Mucosa of gallbladder (tissue), 1 donor: ENCODE results near the gene TEX2. TPM values are rescaled to one million over a fixed set of nuclear protein-coding genes. Genes with fewer than 3 reads are reported as not detected.
"Not testable (repeated sequence)": the region's sequence is repeated elsewhere in the genome, so short reads cannot be mapped to it uniquely, and the experiment has no call there.

ENCODE experiments used
- DNase-seq: peaks from one replicate; pipeline ENCODE4 v3.0.0-alpha.2; 2020; ENCODE audit warnings: low spot score
- total RNA-seq: library from RNA; stranded (reverse); gene quantifications from one replicate; pipeline ENCODE4 v1.2.1, GENCODE V29; 2021
- donor health status: DM: no; HTN: no; CAD: no.

TEX2 gene
- total RNA-seq, 1 donor from 2014 or later, result 74.9 TPM

DNA sequence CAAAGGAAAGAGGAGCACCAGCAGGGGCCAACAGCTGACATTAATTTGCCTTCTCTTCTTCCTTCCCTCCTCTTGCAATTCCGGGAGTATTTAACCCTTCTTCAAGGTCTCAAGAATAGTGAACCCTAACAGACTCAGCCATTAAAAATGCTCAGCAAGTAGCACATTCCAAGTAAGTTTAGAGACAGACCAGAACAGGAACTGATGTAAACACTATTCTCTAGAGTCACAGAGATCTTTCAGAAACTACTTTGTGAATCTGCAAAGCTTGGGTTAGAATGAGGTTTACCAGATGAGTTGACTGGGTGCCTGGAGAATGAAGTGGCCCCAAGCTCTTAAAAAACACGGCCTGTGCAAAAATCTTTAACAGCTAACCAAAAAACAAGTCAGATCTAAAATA is 50.9 kb downstream of the TEX2 start:
- DNase-seq, result no peak

DNA sequence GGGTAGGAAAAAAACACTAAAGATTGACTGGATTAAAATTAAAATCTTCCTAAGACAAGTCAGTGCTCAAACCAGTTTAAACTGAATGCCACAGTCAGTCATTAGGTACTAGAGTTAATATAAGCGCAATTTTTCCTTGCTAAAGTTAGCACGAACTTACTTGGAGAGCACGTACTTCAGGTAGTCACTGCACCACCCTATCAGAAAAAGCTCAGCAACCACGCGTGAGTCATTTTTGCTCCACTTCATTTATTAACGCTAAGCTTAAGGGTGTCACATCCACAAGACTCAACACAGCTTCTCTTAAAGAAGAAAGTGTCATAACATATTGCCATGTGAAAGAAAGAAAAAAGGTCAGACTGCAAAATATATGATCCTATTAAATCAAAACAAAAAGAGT is 53.1 kb downstream of the TEX2 start:
- DNase-seq, result no peak

DNA sequence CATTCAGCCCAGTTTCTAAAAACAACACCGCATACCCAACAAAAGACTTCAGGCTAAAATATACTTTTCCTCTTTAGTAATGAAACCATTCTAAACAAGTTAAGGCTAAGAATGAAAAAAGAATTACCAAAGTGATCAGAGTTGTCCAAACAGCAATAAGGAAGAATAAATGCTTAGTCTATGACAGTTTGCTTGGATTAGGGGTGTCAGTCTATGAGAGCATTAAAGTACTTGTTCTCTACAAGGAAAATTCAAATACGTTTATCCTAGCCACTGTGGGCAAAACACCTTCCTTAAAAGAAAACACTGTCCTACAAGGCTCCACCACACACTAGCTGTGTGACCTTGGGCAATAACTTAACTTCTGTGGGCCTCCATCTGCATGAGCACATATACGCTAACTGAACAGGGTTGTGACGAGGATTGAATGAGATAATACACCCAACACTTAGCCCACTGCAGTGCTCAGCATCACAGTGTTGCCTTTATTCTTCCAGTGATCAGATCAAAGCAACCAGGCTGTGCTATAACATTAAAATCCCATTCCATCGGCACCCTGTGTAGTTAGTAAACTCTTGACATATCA is 53.6 kb downstream of the TEX2 start:
- DNase-seq, result no peak

DNA sequence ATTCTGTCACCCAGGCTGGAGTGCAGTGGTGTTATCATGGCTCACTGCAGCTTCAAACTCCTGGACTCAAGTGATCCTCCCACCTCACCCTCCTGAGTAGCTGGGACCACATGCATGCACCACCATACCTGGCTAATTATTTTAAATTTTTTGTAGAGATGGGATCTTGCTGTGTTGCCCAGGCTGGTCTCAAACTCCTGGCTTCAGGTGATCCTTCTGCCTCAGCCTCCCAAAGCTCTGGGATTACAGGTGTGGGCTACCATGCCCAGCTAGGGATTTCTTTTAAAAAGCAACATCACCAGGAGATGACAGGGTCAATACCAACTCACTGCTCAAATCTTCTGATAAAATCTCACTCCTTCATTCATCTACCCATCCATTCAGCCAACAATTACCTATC is 54.4 kb downstream of the TEX2 start:
- DNase-seq, result not testable (repeated sequence)

DNA sequence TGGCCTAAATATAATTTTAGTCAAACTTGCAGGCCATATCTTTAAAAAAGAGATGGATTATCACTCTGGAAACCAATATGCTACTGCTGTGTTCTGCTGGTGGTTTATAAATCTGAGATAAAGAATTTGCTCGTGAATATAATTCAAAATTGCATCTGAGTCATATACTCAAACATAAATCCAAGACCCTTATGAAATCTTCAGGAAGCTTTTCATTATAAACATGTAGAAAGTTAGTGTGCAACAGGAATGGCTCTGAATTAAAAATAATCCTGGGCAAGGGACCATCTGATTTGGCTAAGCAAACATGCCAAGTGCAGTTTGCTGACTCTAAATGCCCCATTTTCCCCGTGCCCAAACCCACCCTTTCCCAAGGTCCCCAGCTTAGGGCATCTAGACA is 57.3 kb downstream of the TEX2 start:
- DNase-seq, result no peak

DNA sequence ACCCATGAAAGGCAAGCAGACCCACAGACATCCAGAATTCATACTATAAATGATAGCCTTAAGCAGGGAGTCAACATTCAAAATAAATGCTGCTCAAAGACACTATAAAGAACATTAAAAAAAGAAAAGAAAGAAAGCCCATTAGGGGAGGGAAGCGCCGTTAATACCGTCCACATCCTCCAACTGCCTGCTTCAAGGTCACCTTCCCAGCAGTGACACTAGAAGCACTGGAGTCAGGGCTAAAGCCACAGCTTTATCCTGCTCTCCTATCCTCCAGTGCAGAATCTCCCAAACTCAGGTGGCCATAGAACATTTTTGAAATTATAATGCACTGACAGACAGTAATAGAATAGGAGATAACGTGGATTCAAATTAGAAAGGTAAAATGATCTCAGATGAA is 59.4 kb downstream of the TEX2 start:
- no peak for DNase-seq

DNA sequence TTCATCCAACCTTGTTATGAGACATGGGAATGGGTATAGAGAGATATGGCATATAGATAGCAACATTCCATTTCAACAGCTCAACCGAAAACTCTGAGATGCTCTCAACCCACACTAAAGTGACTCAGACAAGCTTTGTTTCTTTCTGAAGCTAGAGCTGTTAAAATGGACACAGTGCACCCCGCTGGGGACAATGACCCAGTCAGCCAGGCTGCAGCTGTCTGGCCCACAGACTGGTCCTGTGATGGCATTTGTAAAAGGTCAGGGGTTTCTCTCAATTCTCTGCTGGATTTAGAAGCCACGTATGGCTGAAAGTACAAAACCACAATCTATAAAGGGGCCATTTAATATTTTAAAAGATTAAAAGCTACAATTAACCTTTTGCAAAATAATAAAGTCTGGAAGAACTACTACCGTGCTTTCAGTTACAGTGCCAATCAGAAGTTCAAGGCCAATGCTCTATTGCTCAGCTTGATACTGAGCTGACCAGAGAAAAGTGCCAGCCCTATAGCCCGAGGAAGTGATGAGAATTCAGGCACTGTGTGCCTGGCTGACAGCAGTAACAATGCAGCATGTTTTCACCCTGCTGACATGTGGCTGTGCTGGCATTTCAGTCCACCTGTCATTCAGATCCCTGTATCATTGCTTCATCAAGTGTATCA is 60.2 kb downstream of the TEX2 start:
- no peak for DNase-seq

DNA sequence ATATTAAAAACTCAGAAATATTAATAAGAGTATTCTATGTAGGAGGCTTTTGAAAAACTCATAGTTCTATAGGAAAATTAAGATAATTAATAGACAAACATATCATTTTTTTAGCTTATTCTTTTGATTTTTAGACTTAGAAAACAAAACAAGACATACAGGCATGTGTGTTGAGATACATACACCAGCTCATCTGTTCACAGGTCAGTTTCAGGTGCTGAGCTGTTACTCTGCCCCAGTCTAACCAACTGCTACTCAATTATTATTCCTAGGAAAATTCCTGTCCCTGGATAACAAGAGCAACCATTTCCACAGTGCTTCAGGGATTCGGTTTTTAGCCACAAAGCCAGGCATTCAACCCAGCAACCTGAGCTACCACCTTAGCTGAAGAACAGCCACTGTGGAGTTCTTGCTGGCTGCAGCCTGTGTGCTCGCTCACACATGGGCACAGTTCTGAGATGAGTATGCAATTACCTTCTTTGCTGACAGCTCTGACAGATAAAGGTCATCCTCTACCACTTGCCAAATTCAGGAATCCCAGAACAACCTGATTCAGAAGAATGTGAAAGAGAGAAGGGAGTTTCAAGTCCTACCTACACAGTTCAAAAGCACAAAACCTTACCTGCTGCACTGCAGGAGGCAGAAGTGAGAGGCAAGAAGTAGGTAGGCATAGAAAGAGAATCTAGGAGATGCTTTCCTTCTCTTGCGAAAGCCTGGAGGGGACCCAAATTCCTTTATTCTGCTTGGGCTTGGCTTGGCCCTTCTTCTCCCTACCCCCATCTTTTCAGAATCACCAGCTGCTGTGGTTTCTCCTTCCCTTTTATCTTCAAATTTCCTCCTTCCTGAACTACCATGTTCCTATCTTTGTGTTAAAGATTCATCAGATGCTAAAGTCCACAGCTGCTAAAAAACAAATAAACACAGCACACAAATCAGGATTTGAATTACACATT is 62.7 kb downstream of the TEX2 start:
- DNase-seq, result peak; percentile 42

DNA sequence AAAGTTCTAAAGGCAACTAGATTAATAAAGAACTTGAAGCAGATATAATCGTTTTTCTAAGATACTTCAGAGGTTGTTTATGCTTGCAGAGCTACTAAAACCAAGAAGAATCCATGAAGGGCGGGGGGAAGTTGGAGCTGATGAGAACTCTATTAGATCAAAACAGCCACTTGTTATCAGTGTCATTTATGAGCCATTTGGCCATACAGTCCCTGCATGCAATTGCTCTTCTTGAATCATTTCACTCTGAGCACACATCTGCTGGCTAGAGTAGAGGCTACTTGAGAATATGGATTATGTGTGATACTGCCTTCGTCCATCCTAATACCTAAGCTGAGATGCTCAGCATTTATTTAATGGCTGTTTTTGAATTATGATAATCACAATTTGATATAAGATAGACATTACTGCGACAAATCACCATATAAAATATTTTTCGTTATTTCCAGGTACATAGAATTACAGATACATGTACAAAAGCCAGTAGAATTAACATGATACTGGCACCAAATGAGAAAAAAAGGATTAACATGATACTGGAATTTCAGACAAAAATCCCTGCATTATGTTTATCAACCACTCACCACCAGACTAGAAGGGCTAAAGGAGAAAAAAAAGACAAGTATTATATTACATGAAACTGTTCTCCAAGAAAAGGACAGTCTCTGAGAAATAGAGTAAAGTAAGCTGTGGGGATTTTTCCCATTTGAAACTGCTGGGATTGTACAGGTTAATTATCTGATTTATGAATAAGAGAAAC is 64.5 kb downstream of the TEX2 start:
- DNase-seq, result no peak

DNA sequence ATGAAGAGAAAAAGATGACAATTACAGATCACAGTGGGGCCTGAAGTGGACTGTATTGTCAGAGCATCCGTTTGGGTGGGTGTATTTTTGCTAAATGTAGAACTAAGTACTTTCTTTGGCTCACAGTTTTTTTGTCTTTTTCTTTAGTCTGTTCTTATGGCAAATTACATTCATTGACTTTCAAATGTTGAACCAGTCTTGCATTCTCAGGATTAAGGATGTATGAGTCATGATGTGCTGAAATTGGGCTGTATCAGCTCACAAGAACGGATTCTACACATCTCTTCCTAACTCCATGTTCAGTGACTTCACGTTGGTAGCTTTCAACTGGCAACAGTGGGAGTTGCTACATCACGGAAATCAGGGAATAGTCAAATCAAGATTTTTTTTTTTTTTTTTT is 66.5 kb downstream of the TEX2 start:
- DNase-seq, result no peak

DNA sequence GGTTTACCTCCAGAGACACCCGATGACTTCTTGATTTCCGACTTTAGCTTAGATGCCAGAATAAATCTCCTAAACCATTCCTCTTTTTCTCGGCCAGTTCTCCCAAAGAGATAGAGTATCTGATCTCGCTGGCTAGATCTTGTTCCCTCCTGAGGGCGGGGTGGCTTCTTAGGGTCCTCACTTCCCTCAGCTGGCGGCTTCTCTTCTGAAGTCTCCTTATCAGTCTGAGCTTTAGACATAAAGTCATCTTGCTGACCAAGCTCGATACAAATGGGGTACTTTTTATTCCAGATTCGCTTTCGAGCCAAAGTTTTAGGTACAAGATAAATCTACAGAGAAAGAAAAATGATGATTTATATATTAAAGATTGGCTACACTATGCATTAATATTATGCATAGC is 69.5 kb downstream of the TEX2 start:
- no peak for DNase-seq

DNA sequence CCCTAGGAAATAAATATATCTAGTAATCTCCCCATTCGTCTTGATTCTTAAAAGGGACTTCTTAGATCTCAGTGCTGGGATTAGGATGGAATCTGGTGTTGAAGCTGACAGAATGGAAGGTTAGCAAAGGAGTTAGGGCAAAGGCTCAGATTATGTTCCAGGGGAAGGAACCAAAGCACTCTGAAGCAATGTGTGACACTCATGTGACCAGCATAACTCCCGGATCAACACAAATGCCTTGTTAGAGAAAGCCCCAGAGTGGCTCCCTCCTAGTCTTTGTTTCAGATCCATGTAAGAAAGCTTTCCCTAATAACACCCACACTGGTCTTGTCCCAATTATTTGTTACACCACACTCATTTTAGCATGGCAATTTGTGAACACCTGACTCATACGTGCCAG is 70.5 kb downstream of the TEX2 start:
- DNase-seq, result no peak

DNA sequence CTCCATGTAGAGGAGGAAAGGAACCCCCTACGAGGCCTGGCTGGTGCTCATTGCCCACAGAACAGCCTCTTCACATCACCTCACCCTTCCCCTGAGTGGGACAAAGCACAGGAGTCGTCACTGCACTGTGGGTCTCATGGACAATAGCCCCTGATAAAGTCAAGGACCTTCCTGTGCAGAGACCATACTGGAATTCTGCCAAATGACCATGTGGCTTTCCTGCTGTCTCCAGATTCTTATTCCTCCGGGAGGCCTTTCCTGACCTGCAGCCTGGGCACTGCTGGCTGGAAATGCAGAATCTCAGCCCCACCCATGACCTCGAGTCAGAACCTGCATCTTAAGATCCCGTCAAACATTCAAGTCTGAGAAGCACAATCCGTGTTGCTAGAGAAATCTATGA is 72.6 kb downstream of the TEX2 start:
- no peak for DNase-seq

DNA sequence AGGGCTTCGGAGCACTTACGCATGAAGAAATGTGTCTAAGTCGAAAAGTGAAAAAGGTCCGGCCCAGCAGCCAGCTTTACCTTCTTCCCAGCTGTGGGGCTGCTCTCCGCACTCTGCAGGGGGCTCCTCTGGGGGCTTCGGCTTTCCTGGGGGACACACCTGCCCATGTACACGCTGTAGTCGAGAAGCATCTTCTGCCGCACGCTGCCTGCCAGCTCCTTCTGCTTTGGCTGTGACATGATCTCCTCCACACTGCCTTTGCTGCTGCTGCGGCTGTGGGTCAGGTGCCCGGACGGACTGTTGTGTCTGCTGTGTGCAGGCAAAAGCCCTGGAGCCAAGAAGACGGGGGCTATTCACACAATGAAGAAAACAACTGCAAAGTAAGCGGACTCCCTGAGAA is 75.0 kb downstream of the TEX2 start:
- no peak for DNase-seq

DNA sequence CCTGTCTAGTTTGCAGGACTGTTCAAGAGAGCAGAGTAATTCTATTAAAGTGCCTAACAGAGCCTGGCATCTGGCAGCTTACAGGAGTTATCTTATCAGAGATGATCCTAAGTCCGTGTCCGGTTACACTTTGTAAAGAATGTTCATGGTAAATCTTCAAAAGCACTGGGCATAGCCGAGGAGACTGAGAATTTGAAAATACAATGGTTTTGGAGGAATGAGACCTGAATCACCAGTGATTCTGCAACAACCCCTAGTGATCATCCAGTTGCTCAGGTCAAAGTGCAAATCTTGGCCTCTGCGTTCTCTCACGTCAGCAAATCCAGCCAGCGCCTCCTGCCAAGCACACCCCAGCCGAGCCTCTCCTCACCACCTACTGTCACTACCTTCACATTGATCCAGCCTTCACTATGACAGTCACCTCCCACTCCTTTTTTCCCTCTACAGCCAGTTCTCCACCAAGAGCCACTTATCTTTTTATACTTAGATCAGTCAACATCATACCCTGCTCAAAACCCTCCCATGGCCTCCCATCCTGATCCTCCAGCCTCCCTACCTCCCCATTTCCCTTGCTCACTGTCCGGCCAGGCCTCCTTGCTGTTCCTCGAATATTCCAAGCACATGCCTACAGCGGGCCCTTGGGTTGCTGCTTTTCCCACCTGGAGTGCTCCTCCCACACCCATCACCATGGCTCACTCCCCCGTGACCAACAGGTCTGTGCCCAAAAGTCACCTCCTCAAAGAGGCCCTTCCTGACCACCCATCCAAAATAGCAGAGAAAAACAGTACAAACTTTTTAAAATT is 75.8 kb downstream of the TEX2 start:
- DNase-seq, result peak; percentile 48

DNA sequence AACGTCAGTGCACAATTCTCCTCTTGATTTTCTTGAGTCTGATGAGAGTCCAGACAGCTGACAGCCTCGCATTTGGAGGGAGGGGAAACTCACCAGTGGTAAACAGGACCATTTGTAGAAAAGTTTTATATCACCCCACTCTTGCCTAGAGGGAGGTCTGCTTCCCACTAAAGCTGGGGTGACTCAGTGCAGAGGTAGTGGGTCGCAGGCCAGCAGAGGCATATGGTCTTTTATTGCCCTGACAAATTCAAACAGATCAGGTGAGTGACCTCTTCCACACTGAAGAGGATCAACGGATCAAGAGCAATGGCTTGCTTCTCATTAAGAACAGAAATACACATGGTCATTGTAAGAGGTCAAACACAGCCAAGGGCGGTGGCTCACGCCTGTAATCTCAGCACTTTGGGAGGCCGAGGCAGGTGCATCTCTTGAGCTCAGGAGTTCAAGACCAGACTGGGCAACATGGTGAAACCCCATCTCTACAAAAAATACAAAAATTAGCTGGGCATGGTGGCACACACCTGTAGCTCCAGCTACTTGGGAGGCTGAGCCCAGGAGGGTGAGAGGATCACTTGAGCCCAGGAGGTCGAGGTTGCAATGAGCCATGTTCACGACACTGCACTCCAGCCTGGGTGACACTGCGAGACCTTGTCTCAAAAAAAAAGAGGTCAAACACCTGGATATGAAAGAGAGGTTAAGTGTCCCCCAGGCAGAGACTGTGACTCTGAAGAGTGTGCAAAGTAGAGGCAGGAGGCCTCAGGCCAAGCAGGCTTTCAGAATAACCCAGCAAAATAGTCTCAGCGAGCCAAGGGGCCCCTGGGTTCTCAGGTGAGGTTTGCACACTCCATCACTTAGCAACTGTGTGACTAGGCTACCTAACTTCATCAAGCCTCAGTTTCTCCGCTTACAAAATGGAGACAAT is 76.6 kb downstream of the TEX2 start:
- no peak for DNase-seq

DNA sequence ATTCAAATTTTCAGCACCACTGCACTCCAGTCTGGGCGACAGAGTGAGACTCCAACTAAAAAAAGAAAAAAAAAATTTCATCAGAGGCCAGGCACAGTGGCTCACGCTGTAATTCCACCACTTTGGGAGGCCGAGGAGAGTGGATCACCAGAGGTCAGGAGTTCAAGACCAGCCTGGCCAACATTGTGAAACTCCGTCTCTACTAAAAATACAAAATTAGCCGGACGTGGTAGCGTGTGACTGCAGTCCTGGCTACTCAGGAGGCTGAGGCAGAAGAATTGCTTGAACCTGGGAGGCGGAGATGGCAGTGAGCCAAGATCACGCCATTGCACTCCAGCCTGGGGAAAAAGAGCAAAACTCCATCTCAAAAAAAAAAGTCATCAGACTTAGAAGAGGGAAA is 77.5 kb downstream of the TEX2 start:
- not testable (repeated sequence) for DNase-seq

DNA sequence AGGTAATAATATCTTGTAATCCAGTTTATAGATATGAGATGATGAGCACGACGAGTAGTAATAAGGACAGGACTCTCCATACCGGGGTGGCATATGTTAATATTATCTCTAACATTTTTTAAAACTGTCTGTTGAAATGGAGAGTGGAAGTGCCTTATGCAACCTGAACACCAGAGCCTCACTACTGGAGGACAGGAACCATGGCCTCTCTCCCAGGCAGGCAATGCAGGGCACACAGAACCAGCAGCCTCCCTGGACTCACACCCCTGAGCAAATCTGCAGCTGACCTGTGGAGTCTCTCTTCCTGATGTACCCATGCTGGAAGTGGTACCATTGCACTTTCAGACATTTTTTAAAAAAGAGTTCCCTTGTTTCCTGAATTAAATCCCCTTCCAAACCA is 78.0 kb downstream of the TEX2 start:
- DNase-seq, result no peak

DNA sequence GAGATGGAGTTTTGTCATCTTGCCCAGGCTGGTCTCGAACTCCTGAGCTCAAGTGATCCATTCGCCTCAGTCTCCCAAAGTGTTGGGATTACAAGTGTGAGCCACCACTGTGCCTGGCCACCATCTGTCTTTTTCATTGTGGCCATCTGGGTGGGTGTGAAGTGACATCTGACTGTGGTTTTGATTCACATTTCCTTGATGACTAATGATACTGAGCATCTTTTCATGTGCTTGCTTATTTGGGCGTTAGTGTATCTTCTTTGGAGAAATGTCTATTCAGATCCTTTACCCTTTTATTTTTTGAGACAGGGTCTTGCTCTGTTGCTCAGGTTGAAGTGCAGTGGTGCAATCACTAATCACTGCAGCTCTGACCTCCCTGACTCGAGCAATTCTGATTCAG is 79.2 kb downstream of the TEX2 start:
- DNase-seq, result no peak

DNA sequence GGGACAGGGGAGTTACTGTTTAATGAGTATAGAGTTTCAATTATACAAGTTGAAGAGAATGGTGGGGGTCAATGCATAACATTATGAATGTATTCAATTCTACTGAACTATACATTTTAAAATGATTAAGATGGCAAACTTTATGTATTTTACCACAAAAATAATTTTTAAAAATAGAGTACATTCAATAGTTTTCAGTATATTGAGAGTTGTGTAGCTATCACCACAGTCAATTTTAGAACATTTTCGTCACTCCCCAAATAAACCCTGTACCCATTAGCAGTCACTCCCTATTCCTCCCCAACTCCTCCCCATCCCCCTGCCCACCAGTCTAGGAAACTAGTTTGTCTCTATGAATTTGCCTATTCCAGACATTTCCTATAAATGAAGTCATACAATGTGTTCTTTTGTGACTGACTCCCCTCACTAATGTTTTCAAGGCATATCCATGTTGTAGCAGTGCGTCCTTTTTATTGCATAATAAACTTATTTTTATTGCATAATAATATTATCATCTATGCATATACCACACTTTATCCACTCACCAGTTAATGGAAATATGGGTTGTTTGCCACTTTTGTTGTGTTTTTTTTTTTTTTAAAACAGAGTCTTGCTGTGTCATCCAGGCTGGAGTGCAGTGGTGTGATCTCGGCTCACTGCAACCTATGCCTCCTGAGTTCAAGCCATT is 80.6 kb downstream of the TEX2 start:
- no peak for DNase-seq
